Stomach (tissue), 9 donors: ENCODE data around the gene GRIK5. TPM values are rescaled to one million over a fixed set of nuclear protein-coding genes. Genes with fewer than 3 reads are reported as not detected.

Experiments used
- DNase-seq, 2 donors: peaks; one replicate each; pipeline versions ENCODE4 v3.0.0 to v3.0.0-alpha.2; 2013 to 2019
- H3K27ac ChIP-seq, 5 donors: fragments of 200-600 bp in 4 of 5; sonication (generic) in 4 of 5; one replicate each; pipeline ENCODE4 v1.5.1; 2013 to 2019; ENCODE audit warnings: mild to moderate bottlenecking in 1 of 5, moderate library complexity in 1 of 5
- H3K27me3 ChIP-seq, 3 donors: fragments of 200-600 bp; sonication (generic); one replicate each; pipeline ENCODE4 v1.5.1; 2017 to 2019; ENCODE audit warnings: mixed run types in 1 of 3
- H3K36me3 ChIP-seq, 4 donors: fragments of 200-600 bp; sonication (generic); 1 replicate in 3 of 4; 2 replicates in 1 of 4; pipeline ENCODE4 v1.5.1; 2016 to 2019
- H3K4me1 ChIP-seq, 4 donors: fragments of 200-600 bp; sonication (generic); one replicate each; pipeline ENCODE4 v1.5.1; 2016 to 2019
- H3K4me3 ChIP-seq, 4 donors: fragments of 200-600 bp; sonication (generic) in 3 of 4; one replicate each; pipeline ENCODE4 v1.5.1; 2016 to 2019; ENCODE audit warnings: mild to moderate bottlenecking in 1 of 4
- H3K9me3 ChIP-seq, 4 donors: fragments of 200-600 bp; sonication (generic); one replicate each; pipeline ENCODE4 v1.5.1; 2016 to 2019
- CTCF ChIP-seq, 7 experiments: fragments of 450-650 bp in 4 of 7; fragments of 200-600 bp in 3 of 7; sonication (generic) in 3 of 7; IDR thresholded peaks; one replicate each; pipeline ENCODE4 v1.5.1; 2016 to 2019; ENCODE audit warnings: antibody characterized with exemption in 7 of 7, control low read depth in 2 of 7, mild to moderate bottlenecking in 1 of 7
- EP300 ChIP-seq: sonication (generic); formaldehyde crosslinking; IDR thresholded peaks from one replicate; pipeline ENCODE4 v1.6.1; 2017; ENCODE audit warnings: antibody characterized with exemption
- POLR2A ChIP-seq, 4 donors: fragments of 450-650 bp; IDR thresholded peaks; one replicate each; pipeline ENCODE4 v1.6.1; 2016; ENCODE audit warnings: antibody characterized with exemption in 4 of 4, control low read depth in 2 of 4, mild to moderate bottlenecking in 1 of 4, moderate library complexity in 1 of 4
- POLR2AphosphoS5 ChIP-seq, 3 donors: sonication (generic); formaldehyde crosslinking; IDR thresholded peaks; one replicate each; pipeline ENCODE4 v1.6.1; 2016; ENCODE audit warnings: antibody characterized with exemption in 3 of 3
- WGBS, 5 donors: extraction: QIAGEN DNeasy Blood & Tissue Kit in 3 of 5; methylation state at CpG; one replicate each; pipeline versions ENCODE4 v1.1.5 to v1.1.7; 2013 to 2018; 5-methylcytosine and 5-hydroxymethylcytosine counted together
- intact Hi-C: fragments of 100-400 bp; cut with DNase I; formaldehyde crosslinking; loops from one replicate; pipeline ENCODE4 v1.15.1; 2023; ENCODE audit warnings: low total_unique reads
- polyA plus RNA-seq, 3 donors: library from polyadenylated mRNA; stranded (reverse); fragments of 200-250 nt; gene quantifications; one replicate each; pipeline ENCODE4 v1.2.3, GENCODE V29; 2013
- total RNA-seq, 5 donors: library from RNA; depleted of rRNA; stranded (reverse); fragments of >200 nt; gene quantifications; one replicate each; pipeline versions ENCODE4 v1.1.0 to v1.2.3, GENCODE V29; 2014 to 2016
- donor health status: healthy with polysubstance abuse.
- donor health status: Bipolar disorder and iron deficiency.
- donor health status: healthy.

Gene GRIK5
- total and polyA plus RNA-seq, 8 donors = 0.92 to 74.1 (median 4.2) TPM

- 63 to 74% (median 72%) methylated on average over 5 of the region's 5 CpGs for WGBS, 5 donors
- no peaks in the 10 kb centered on the region for H3K4me1 ChIP-seq
- H3K27me3 ChIP-seq = peaks cover 0 to 33% (median 0%) of the 10 kb centered on the region in 3 donors
- TF ChIP-seq CTCF (IDR thresholded peaks at IDR 0.05) (no peak), POLR2AphosphoS5 (IDR thresholded peaks at IDR 0.05) (no peak), EP300 (no peak), POLR2A (IDR thresholded peaks at IDR 0.05) (no peak)
- no peaks in the 10 kb centered on the region for H3K9me3 ChIP-seq
- intact Hi-C loops = no loop called here
- no peak overlapping the region for H3K27ac ChIP-seq
- H3K36me3 ChIP-seq = no peaks in the 10 kb centered on the region
- DNase-seq = no peak
- no peak overlapping the region for H3K4me3 ChIP-seq
Measured at GRCh38 chr19:41965106-41965505, 104.9 kb downstream of the GRIK5 start.

GRCh38 chr19:41960973-41961372 lies 109.0 kb downstream of the GRIK5 start:
- peaks cover 3 to 16% (median 12%) of the 10 kb centered on the region in 4 donors for H3K36me3 ChIP-seq
- no peak for DNase-seq
- intact Hi-C loops = loop anchor here (5.0 kb wide), 1 partner anchor 276 kb away; no protein-coding TSS in a partner anchor
- TF ChIP-seq POLR2AphosphoS5 (IDR thresholded peaks at IDR 0.05) (no peak), CTCF (IDR thresholded peaks at IDR 0.05) (no peak), POLR2A (IDR thresholded peaks at IDR 0.05) (no peak), EP300 (no peak)
- no peaks in the 10 kb centered on the region for H3K9me3 ChIP-seq
- H3K4me3 ChIP-seq = no peak overlapping the region
- peaks cover 0 to 2% (median 0%) of the 10 kb centered on the region in 3 donors for H3K27me3 ChIP-seq
- H3K27ac ChIP-seq = no peak overlapping the region
- 92 to 96% (median 94%) methylated on average over 5 of the region's 5 CpGs for WGBS, 5 donors
- peaks cover 15 to 29% (median 24%) of the 10 kb centered on the region in 4 donors for H3K4me1 ChIP-seq

GRCh38 chr19:41959056-41960053 lies 110.7 kb downstream of the GRIK5 start, which contains the start of gene RABAC1:
Gene RABAC1, minus strand, starts transcription at chr19:41959321. Its CDS starts 29 bp downstream, at chr19:41959292.
- H3K27ac ChIP-seq = peak within 1 kb of the TSS; percentile 92 to 97 (median 96)
- H3K9me3 ChIP-seq = no peaks in the 10 kb centered on the region
- peaks cover 15 to 39% (median 24%) of the 10 kb centered on the region in 4 donors for H3K4me1 ChIP-seq
- intact Hi-C loops = loop anchor here (5.0 kb wide), 2 partner anchors 82 to 278 kb away; partner anchors contain the start of gene CD79A
- DNase-seq = peak; percentile 89 to 98
- peak within 1 kb of the TSS; percentile 83 to 92 (median 90) for H3K4me3 ChIP-seq
- 5 to 7% (median 5%) methylated on average over 34 to 46 of the region's 46 CpGs for WGBS, 5 donors
- H3K36me3 ChIP-seq = peaks cover 6 to 24% (median 21%) of the 10 kb centered on the region in 4 donors
- H3K27me3 ChIP-seq = no peaks in the 10 kb centered on the region
- TF ChIP-seq POLR2A (IDR thresholded peaks at IDR 0.05) = no peak
- TF ChIP-seq CTCF (IDR thresholded peaks at IDR 0.05) = no peak
- TF ChIP-seq POLR2AphosphoS5 (IDR thresholded peaks at IDR 0.05) = peak; percentile 20 to 80 (median 76)

GRCh38 chr19:41958367-41959055 lies 111.5 kb downstream of the GRIK5 start:
- WGBS, 5 donors = 0 to 1% (median 1%) methylated on average over 29 to 43 of the region's 43 CpGs
- intact Hi-C loops = loop anchor here (5.0 kb wide), 1 partner anchor 81 kb away; the partner anchor contains the start of gene CD79A
- H3K27ac ChIP-seq = peak overlapping the region; percentile 92 to 97 (median 96)

More at GRCh38 chr19:41958367-41959055, 111.5 kb downstream of the GRIK5 start:
- H3K9me3 ChIP-seq = no peaks in the 10 kb centered on the region
- peak in 2 of 3 donors; percentile 65 to 77 for TF ChIP-seq POLR2AphosphoS5 (IDR thresholded peaks at IDR 0.05)
- TF ChIP-seq EP300 = no peak
- peak in 1 of 4 donors; percentile 25 for TF ChIP-seq POLR2A (IDR thresholded peaks at IDR 0.05)
- H3K36me3 ChIP-seq = peaks cover 6 to 24% (median 21%) of the 10 kb centered on the region in 4 donors
- H3K4me3 ChIP-seq = peak overlapping the region; percentile 83 to 92 (median 90)
- H3K4me1 ChIP-seq = peaks cover 15 to 39% (median 24%) of the 10 kb centered on the region in 4 donors
- H3K27me3 ChIP-seq = no peaks in the 10 kb centered on the region
- peak; percentile 93 to 96 for DNase-seq
